Astrocyte (in vitro differentiated cells and primary cell): ENCODE results near the gene HSD11B1.

Experiments
- CTCF ChIP-seq: IDR thresholded peaks from 2 replicates; pipeline ENCODE4 v1.5.1; 2011; ENCODE audit warnings: low read depth, mild to moderate bottlenecking, inconsistent platforms, low read length, moderate library complexity; ENCODE audit not compliant: insufficient read depth
- EZH2 ChIP-seq: IDR thresholded peaks from 2 replicates; pipeline ENCODE4 v1.6.1; 2012; ENCODE audit warnings: mild to moderate bottlenecking, low read length, inconsistent platforms; ENCODE audit not compliant: insufficient read depth

GRCh38 chr1:209783386-209783785, 78.7 kb downstream of the HSD11B1 start:
- TF ChIP-seq CTCF (no peak), EZH2 (no peak)
